Urothelium cell line (cell line): Measurements from ENCODE around the gene TLE3.
A peak's percentile ranks its signal among the peaks of the same experiment; 100 is the strongest.

Source experiments
- DNase-seq: peaks from one replicate; pipeline ENCODE4 v3.0.0; 2011; ENCODE audit warnings: low spot score, mixed read lengths
- FAIRE-seq: peaks from 2 replicates; lab custom pipeline; 2011; peaks lifted over from hg19 to GRCh38; lab: Jason Lieb, UNC

TLE3 gene

GRCh38 chr15:70051948-70052633 is 45.6 kb downstream of the TLE3 start:
- DNase-seq (no peak), FAIRE-seq (peak; percentile 23)

- FAIRE-seq (no peak), DNase-seq (no peak)
These were observed 46.7 kb downstream of the TLE3 start for GRCh38 chr15:70050970-70051369.

GRCh38 chr15:70050441-70050840 is 47.3 kb downstream of the TLE3 start:
- no peak for FAIRE-seq
- DNase-seq, result no peak

- no peak for DNase-seq
- no peak for FAIRE-seq
These were observed 47.9 kb downstream of the TLE3 start for GRCh38 chr15:70049701-70050301.

GRCh38 chr15:70048578-70049514 is 48.9 kb downstream of the TLE3 start:
- FAIRE-seq (no peak), DNase-seq (no peak)

- no peak for FAIRE-seq
- DNase-seq, result no peak
These were observed 49.5 kb downstream of the TLE3 start for GRCh38 chr15:70048198-70048565.

- no peak for FAIRE-seq
- DNase-seq, result no peak
These were observed 50.1 kb downstream of the TLE3 start for GRCh38 chr15:70047386-70048197.

- DNase-seq (no peak), FAIRE-seq (no peak)
These were observed 50.9 kb downstream of the TLE3 start for GRCh38 chr15:70046679-70047369.

GRCh38 chr15:70045045-70045444 is 52.7 kb downstream of the TLE3 start:
- FAIRE-seq (no peak), DNase-seq (no peak)

- FAIRE-seq (no peak), DNase-seq (no peak)
These were observed 53.5 kb downstream of the TLE3 start for GRCh38 chr15:70044168-70044567.

- FAIRE-seq (no peak), DNase-seq (no peak)
These were observed 54.1 kb downstream of the TLE3 start for GRCh38 chr15:70043590-70043989.

- FAIRE-seq (peak; percentile 94), DNase-seq (no peak)
These were observed 55.0 kb downstream of the TLE3 start for GRCh38 chr15:70042553-70043214.

- DNase-seq, result no peak
- FAIRE-seq, result no peak
These were observed 57.8 kb downstream of the TLE3 start for GRCh38 chr15:70039917-70040316.

GRCh38 chr15:70038730-70039392 is 58.9 kb downstream of the TLE3 start:
- no peak for DNase-seq
- FAIRE-seq, result no peak

GRCh38 chr15:70037292-70037640 is 60.5 kb downstream of the TLE3 start:
- no peak for FAIRE-seq
- no peak for DNase-seq

- FAIRE-seq (no peak), DNase-seq (no peak)
These were observed 61.0 kb downstream of the TLE3 start for GRCh38 chr15:70036585-70037291.

- DNase-seq, result no peak
- FAIRE-seq, result no peak
These were observed 62.0 kb downstream of the TLE3 start for GRCh38 chr15:70035719-70036077.

GRCh38 chr15:70035051-70035718 is 62.5 kb downstream of the TLE3 start:
- DNase-seq (no peak), FAIRE-seq (no peak)
